BLaER1 (cell line): Measurements from ENCODE around the gene DHDDS.

Source experiments
- H3K27ac ChIP-seq: shearing (Covaris generic); formaldehyde crosslinking; 2 replicates; pipeline ENCODE4 v1.8.1; 2022
- H3K27me3 ChIP-seq: shearing (Covaris generic); formaldehyde crosslinking; 2 replicates; pipeline ENCODE4 v1.8.1; 2022
- H3K36me3 ChIP-seq: shearing (Covaris generic); formaldehyde crosslinking; 2 replicates; pipeline ENCODE4 v1.8.1; 2022
- H3K4me1 ChIP-seq: shearing (Covaris generic); formaldehyde crosslinking; 2 replicates; pipeline ENCODE4 v1.8.1; 2022
- H3K4me2 ChIP-seq: shearing (Covaris generic); formaldehyde crosslinking; 2 replicates; pipeline ENCODE4 v1.8.1; 2022
- H3K4me3 ChIP-seq: shearing (Covaris generic); formaldehyde crosslinking; 2 replicates; pipeline ENCODE4 v1.8.1; 2022
- H3K9ac ChIP-seq: shearing (Covaris generic); formaldehyde crosslinking; 2 replicates; pipeline ENCODE4 v1.8.1; 2022
- H3K9me3 ChIP-seq: shearing (Covaris generic); formaldehyde crosslinking; 2 replicates; pipeline ENCODE4 v1.8.1; 2022
- H4K20me1 ChIP-seq: shearing (Covaris generic); formaldehyde crosslinking; 2 replicates; pipeline ENCODE4 v1.8.1; 2022
- Cebpa-rat ChIP-seq: shearing (Covaris generic); IDR thresholded peaks from 2 replicates; pipeline ENCODE4 v1.8.1; 2022

Gene DHDDS

DNA sequence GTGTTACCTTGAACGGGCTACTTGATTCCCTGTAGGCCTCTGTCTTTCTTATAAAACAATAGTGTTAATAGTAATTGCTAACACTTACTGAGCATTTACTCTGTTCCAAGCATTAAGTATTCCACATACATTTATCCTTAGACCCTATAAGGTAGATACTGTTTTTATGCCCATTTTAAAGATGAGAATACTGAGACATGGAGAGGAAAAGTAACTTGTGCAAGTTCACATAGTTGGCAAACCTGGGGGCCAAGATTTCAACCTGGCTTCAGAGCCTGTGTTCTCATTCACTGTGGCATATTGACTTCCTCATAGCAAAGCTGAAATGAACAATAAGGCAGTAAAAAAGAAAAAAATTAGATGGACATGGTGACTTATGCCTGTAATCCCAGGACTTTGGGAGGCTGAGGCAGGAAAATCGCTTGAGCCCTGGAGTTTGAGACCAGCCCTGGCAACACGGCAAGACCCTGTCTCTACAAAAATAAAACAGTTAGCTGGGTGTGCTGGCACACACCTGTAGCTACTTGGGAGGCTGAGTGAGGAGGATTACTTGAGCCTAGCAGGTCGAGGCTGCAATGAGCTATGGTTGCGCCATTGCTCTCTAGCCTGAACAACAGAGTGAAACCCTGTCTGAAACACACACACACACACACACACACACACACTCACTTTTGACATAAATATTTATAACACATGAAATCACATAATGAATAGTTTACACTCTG, 20.5 kb downstream of the DHDDS start:
- Histone ChIP-seq H3K27ac (no peak overlapping the region), H3K27me3 (no peaks in the 10 kb centered on the region), H3K4me1 (peaks cover 3% of the 10 kb centered on the region), H4K20me1 (no peaks in the 10 kb centered on the region), H3K4me3 (no peak overlapping the region), H3K9me3 (no peaks in the 10 kb centered on the region), H3K9ac (no peak overlapping the region), H3K36me3 (peaks cover 89% of the 10 kb centered on the region), H3K4me2 (no peak overlapping the region)
- no peak for TF ChIP-seq Cebpa-rat

GRCh38 chr1:26459148-26459547, 27.0 kb downstream of the DHDDS start:
- peaks cover 90% of the 10 kb centered on the region for H3K36me3 ChIP-seq
- H3K9ac ChIP-seq = no peak overlapping the region
- no peak overlapping the region for H3K4me2 ChIP-seq
- H3K27ac ChIP-seq = no peak overlapping the region
- H3K4me3 ChIP-seq = no peak overlapping the region
- H3K9me3 ChIP-seq = no peaks in the 10 kb centered on the region
- H3K4me1 ChIP-seq = no peaks in the 10 kb centered on the region
- TF ChIP-seq Cebpa-rat = no peak
- H4K20me1 ChIP-seq = no peaks in the 10 kb centered on the region
- H3K27me3 ChIP-seq = no peaks in the 10 kb centered on the region

DNA sequence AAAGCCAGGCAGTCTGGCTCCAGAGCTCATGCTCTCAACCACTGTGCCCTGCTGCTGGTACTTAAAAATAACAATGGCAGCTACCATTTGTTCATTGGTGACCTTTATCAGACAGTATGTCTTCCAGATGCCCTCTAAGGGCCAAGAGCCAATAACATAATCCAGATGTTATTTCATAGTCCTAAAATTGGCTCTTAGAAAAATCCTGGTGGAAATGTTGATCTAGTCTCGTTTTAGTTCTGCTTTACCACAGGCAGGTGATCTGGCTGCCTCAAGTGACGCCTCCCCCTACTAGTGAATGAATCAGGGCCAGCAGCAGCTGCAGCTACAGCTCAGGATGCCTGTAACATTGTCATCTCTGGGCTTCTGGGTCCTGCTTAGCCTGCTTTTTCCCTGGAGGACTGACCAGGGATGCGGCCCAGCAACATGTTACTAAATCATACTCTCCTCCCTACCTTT, 27.5 kb downstream of the DHDDS start:
- Histone ChIP-seq H3K9me3 (no peaks in the 10 kb centered on the region), H4K20me1 (no peaks in the 10 kb centered on the region), H3K4me3 (no peak overlapping the region), H3K4me2 (no peak overlapping the region), H3K27ac (no peak overlapping the region), H3K27me3 (no peaks in the 10 kb centered on the region), H3K9ac (no peak overlapping the region), H3K36me3 (peaks cover 90% of the 10 kb centered on the region), H3K4me1 (no peaks in the 10 kb centered on the region)
- no peak for TF ChIP-seq Cebpa-rat

- Histone ChIP-seq H3K36me3 (peaks cover 69% of the 10 kb centered on the region), H3K4me3 (no peak overlapping the region), H3K4me2 (no peak overlapping the region), H3K27ac (no peak overlapping the region), H4K20me1 (peaks cover 35% of the 10 kb centered on the region), H3K9ac (no peak overlapping the region), H3K9me3 (no peaks in the 10 kb centered on the region), H3K27me3 (no peaks in the 10 kb centered on the region), H3K4me1 (peaks cover 40% of the 10 kb centered on the region)
- no peak for TF ChIP-seq Cebpa-rat
Observed at GRCh38 chr1:26468911-26469310, 36.8 kb downstream of the DHDDS start.

GRCh38 chr1:26469558-26469957, 37.4 kb downstream of the DHDDS start:
- H3K27ac ChIP-seq = no peak overlapping the region

GRCh38 chr1:26470878-26471497, 38.9 kb downstream of the DHDDS start:
- Histone ChIP-seq H3K9me3 (no peaks in the 10 kb centered on the region), H4K20me1 (peaks cover 49% of the 10 kb centered on the region), H3K27ac (peak overlapping the region; percentile 100), H3K4me1 (peaks cover 50% of the 10 kb centered on the region), H3K27me3 (no peaks in the 10 kb centered on the region), H3K4me3 (peak overlapping the region; percentile 97), H3K9ac (peak overlapping the region; percentile 100), H3K4me2 (peak overlapping the region; percentile 100), H3K36me3 (peaks cover 62% of the 10 kb centered on the region)
- TF ChIP-seq Cebpa-rat = no peak

More at GRCh38 chr1:26469558-26469957, 37.4 kb downstream of the DHDDS start:
- Histone ChIP-seq H3K4me1 (peaks cover 46% of the 10 kb centered on the region), H3K27me3 (no peaks in the 10 kb centered on the region), H3K4me2 (no peak overlapping the region), H3K4me3 (no peak overlapping the region), H3K9ac (no peak overlapping the region), H4K20me1 (peaks cover 41% of the 10 kb centered on the region), H3K9me3 (no peaks in the 10 kb centered on the region), H3K36me3 (peaks cover 69% of the 10 kb centered on the region)
- no peak for TF ChIP-seq Cebpa-rat

- Histone ChIP-seq H3K36me3 (peaks cover 62% of the 10 kb centered on the region), H3K9ac (peak overlapping the region; percentile 100)
Observed at GRCh38 chr1:26471498-26472319, 39.6 kb downstream of the DHDDS start.

GRCh38 chr1:26472320-26472900, 40.3 kb downstream of the DHDDS start, which contains the start of gene HMGN2:
TSS of gene HMGN2 (plus strand) at chr1:26472440. CDS start at chr1:26472613, 173 bp downstream.
- Histone ChIP-seq H3K4me2 (peak within 1 kb of the TSS; percentile 100), H3K27ac (peak within 1 kb of the TSS; percentile 100), H3K4me1 (peaks cover 55% of the 10 kb centered on the region), H3K36me3 (peaks cover 62% of the 10 kb centered on the region), H3K9me3 (no peaks in the 10 kb centered on the region), H3K9ac (peak within 1 kb of the TSS; percentile 100), H3K27me3 (no peaks in the 10 kb centered on the region), H4K20me1 (peaks cover 61% of the 10 kb centered on the region), H3K4me3 (peak within 1 kb of the TSS; percentile 97)
- no peak for TF ChIP-seq Cebpa-rat

More at GRCh38 chr1:26471498-26472319, 39.6 kb downstream of the DHDDS start:
- H3K4me3 ChIP-seq = peak overlapping the region; percentile 97
- peaks cover 55% of the 10 kb centered on the region for H4K20me1 ChIP-seq
- no peaks in the 10 kb centered on the region for H3K27me3 ChIP-seq
- peak overlapping the region; percentile 100 for H3K27ac ChIP-seq
- no peaks in the 10 kb centered on the region for H3K9me3 ChIP-seq
- no peak for TF ChIP-seq Cebpa-rat
- H3K4me2 ChIP-seq = peak overlapping the region; percentile 100
- peaks cover 50% of the 10 kb centered on the region for H3K4me1 ChIP-seq
